Left ventricle myocardium inferior (tissue), 1 donor: ENCODE results near the gene SOX18. TPM values are rescaled to one million over a fixed set of nuclear protein-coding genes. Genes with fewer than 3 reads are reported as not detected.

Source experiments
- DNase-seq: peaks from one replicate; pipeline ENCODE4 v3.0.0-alpha.2; 2020
- H3K27ac ChIP-seq: fragments of 200-600 bp; replicated peaks from 2 replicates; pipeline ENCODE4 v1.8.0; 2021
- H3K27me3 ChIP-seq: fragments of 200-600 bp; 2 replicates; pipeline ENCODE4 v1.8.0; 2021; ENCODE audit warnings: low read depth
- H3K36me3 ChIP-seq: fragments of 200-600 bp; 2 replicates; pipeline ENCODE4 v1.8.0; 2021
- H3K4me1 ChIP-seq: fragments of 200-600 bp; 2 replicates; pipeline ENCODE4 v1.8.0; 2021
- H3K4me3 ChIP-seq: fragments of 200-600 bp; 2 replicates; pipeline ENCODE4 v1.8.0; 2021; ENCODE audit warnings: mild to moderate bottlenecking, moderate library complexity
- H3K9me3 ChIP-seq: fragments of 200-600 bp; replicated peaks from 2 replicates; pipeline ENCODE4 v1.8.0; 2021
- intact Hi-C: fragments of 100-400 bp; cut with micrococcal nuclease; formaldehyde crosslinking; loops from one replicate; pipeline ENCODE4 v1.11.0; 2022
- total RNA-seq: library from RNA; stranded (reverse); fragmentation: NEBNext Ultra II Directional; extraction: Animal tissue kit (Norgen Biotek cat#: 25700); gene quantifications from one replicate; pipeline ENCODE4 v1.2.1, GENCODE V29; 2021
- TF ChIP-seq, protein P1 (sequence below): fragments of 200-600 bp; IDR thresholded peaks from 2 replicates; pipeline ENCODE4 v1.8.0; 2021; ENCODE audit warnings: antibody characterized with exemption, mild to moderate bottlenecking, borderline replicate concordance
- donor health status: DM: no; HTN: yes; CAD: no; lungs with severe emphysema.

SOX18 gene
- total RNA-seq, 1 donor from 2014 or later: 30.5 TPM

DNA sequence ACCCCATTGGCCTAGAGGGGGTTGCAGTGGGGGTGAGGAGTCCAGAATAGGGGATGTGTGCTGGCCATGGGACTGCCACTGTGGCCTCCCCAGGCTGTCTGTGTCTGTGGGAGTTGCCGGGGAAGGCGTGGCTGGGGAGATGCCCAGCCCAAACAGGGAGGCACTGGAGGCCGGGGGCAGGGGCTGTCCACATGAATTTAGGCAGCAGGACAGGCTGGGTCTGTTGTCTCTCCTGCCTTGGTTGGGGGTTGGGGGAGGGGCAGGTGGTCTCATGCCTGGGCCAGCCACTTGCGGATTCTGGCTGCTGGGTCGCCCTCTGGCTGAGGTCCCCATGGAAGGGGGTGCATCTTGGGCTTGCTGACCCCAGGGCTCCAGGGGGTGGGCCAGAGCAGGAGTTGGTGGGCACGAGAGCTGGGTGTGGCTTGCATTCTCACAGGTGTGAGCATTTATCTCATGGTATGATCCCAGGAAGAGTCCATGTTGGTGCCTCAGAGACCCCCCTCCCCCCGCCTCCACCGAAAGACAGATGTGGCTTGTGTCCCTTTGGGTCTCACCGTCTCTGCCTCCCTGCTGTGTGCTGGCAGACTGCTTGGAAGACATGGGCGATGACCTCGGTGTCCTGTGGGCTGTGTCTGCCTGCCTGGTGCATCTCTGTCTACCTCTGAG is 4.0 kb downstream of the SOX18 start:
- Histone ChIP-seq H3K4me3 (peak overlapping the region; percentile 71), H3K4me1 (peaks cover 38% of the 10 kb centered on the region), H3K9me3 (no peaks in the 10 kb centered on the region), H3K27me3 (peaks cover 93% of the 10 kb centered on the region), H3K36me3 (peaks cover 19% of the 10 kb centered on the region), H3K27ac (peak overlapping the region; percentile 95)
- DNase-seq: no peak
- TF ChIP-seq, protein P1, sequence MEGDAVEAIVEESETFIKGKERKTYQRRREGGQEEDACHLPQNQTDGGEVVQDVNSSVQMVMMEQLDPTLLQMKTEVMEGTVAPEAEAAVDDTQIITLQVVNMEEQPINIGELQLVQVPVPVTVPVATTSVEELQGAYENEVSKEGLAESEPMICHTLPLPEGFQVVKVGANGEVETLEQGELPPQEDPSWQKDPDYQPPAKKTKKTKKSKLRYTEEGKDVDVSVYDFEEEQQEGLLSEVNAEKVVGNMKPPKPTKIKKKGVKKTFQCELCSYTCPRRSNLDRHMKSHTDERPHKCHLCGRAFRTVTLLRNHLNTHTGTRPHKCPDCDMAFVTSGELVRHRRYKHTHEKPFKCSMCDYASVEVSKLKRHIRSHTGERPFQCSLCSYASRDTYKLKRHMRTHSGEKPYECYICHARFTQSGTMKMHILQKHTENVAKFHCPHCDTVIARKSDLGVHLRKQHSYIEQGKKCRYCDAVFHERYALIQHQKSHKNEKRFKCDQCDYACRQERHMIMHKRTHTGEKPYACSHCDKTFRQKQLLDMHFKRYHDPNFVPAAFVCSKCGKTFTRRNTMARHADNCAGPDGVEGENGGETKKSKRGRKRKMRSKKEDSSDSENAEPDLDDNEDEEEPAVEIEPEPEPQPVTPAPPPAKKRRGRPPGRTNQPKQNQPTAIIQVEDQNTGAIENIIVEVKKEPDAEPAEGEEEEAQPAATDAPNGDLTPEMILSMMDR: no peak
- intact Hi-C loops: no loop called here

- intact Hi-C loops: no loop called here
- Histone ChIP-seq H3K4me3 (peak overlapping the region; percentile 71), H3K27me3 (peaks cover 93% of the 10 kb centered on the region), H3K4me1 (peaks cover 39% of the 10 kb centered on the region), H3K36me3 (peaks cover 19% of the 10 kb centered on the region), H3K27ac (peak overlapping the region; percentile 95), H3K9me3 (no peaks in the 10 kb centered on the region)
- TF ChIP-seq, protein P1: no peak
- no peak for DNase-seq
Measured at GRCh38 chr20:64044484-64045247, 4.8 kb downstream of the SOX18 start.

GRCh38 chr20:64043768-64044167 is 5.7 kb downstream of the SOX18 start:
- Histone ChIP-seq H3K4me3 (no peak overlapping the region), H3K27me3 (peaks cover 96% of the 10 kb centered on the region), H3K36me3 (peaks cover 19% of the 10 kb centered on the region), H3K9me3 (no peaks in the 10 kb centered on the region), H3K4me1 (peaks cover 46% of the 10 kb centered on the region), H3K27ac (peak overlapping the region; percentile 95)
- DNase-seq: no peak
- intact Hi-C loops: no loop called here
- TF ChIP-seq, protein P1: no peak

- Histone ChIP-seq H3K27ac (peak overlapping the region; percentile 89), H3K9me3 (no peaks in the 10 kb centered on the region), H3K27me3 (peaks cover 96% of the 10 kb centered on the region), H3K4me1 (peaks cover 53% of the 10 kb centered on the region), H3K36me3 (peaks cover 8% of the 10 kb centered on the region), H3K4me3 (peak overlapping the region; percentile 58)
- no peak for DNase-seq
- TF ChIP-seq, protein P1: no peak
- intact Hi-C loops: no loop called here
Measured at GRCh38 chr20:64042054-64042781, 7.2 kb downstream of the SOX18 start.

GRCh38 chr20:64041781-64042053 is 7.7 kb downstream of the SOX18 start:
- Histone ChIP-seq H3K4me3 (peak overlapping the region; percentile 58), H3K36me3 (peaks cover 3% of the 10 kb centered on the region), H3K27ac (peak overlapping the region; percentile 89), H3K9me3 (no peaks in the 10 kb centered on the region), H3K27me3 (peaks cover 96% of the 10 kb centered on the region), H3K4me1 (peaks cover 54% of the 10 kb centered on the region)
- TF ChIP-seq, protein P1: no peak
- intact Hi-C loops: no loop called here
- no peak for DNase-seq
